ENCODE data around the gene PTGES3L. TPM values are rescaled to one million over a fixed set of nuclear protein-coding genes. Genes with fewer than 3 reads are reported as not detected.

Gene PTGES3L
- total RNA-seq, 1 donor from 2014 or later, result 2.0 TPM

GRCh38 chr17:42989726-42990652, 10.1 kb upstream of the PTGES3L start:
- no peaks in the 10 kb centered on the region for H3K9me3 Mint-ChIP-seq
- no peaks in the 10 kb centered on the region for H3K27me3 Mint-ChIP-seq
- H3K4me1 Mint-ChIP-seq, result peaks cover 42% of the 10 kb centered on the region
- ATAC-seq (ENCODE audit: low read depth) (no peak), DNase-seq (no peak)
- no peak overlapping the region for H3K4me3 Mint-ChIP-seq
- TF ChIP-seq CTCF (IDR thresholded peaks at IDR 0.05), result no peak
- ChIA-PET POLR2A (interaction anchor here (0.6 to 6.8 kb wide), 2 partner anchors 8 to 166 kb away, joined by 4 to 124 read pairs; partner anchors contain the start of gene RPL27), CTCF (no interaction called here)
- intact Hi-C loops (cut with micrococcal nuclease), result loop anchor here (10.0 kb wide), 1 partner anchor 245 kb away; the partner anchor contains the start of gene EZH1
- H3K27ac Mint-ChIP-seq, result peak overlapping the region; percentile 32
- H3K36me3 Mint-ChIP-seq (ENCODE audit: low read depth), result peaks cover 82% of the 10 kb centered on the region

- no peaks in the 10 kb centered on the region for H3K9me3 Mint-ChIP-seq
- TF ChIP-seq CTCF (IDR thresholded peaks at IDR 0.05), result no peak
- no peaks in the 10 kb centered on the region for H3K27me3 Mint-ChIP-seq
- ChIA-PET CTCF (no interaction called here), POLR2A (interaction anchor here (0.6 to 6.8 kb wide), 2 partner anchors 8 to 166 kb away, joined by 4 to 124 read pairs; partner anchors contain the start of gene RPL27)
- H3K4me1 Mint-ChIP-seq, result peaks cover 51% of the 10 kb centered on the region
- ATAC-seq (ENCODE audit: low read depth), result no peak
- intact Hi-C loops (cut with micrococcal nuclease), result loop anchor here (10.0 kb wide), 1 partner anchor 244 kb away; the partner anchor contains the start of gene EZH1
- no peak overlapping the region for H3K27ac Mint-ChIP-seq
- H3K4me3 Mint-ChIP-seq, result no peak overlapping the region
- DNase-seq, result no peak
- H3K36me3 Mint-ChIP-seq (ENCODE audit: low read depth), result peaks cover 75% of the 10 kb centered on the region
Measured at GRCh38 chr17:42989141-42989540, 9.3 kb upstream of the PTGES3L start.

- CTCF ChIA-PET, result interaction anchor here (1.3 to 2.1 kb wide), 2 partner anchors 11 to 13 kb away, joined by 3 to 19 read pairs; partner anchors contain the start of gene RPL27
- Mint-ChIP-seq H3K4me3 (peak overlapping the region; percentile 78), H3K27me3 (no peaks in the 10 kb centered on the region), H3K9me3 (no peaks in the 10 kb centered on the region), H3K4me1 (peaks cover 69% of the 10 kb centered on the region), H3K27ac (peak overlapping the region; percentile 91), H3K36me3 (ENCODE audit: low read depth) (peaks cover 61% of the 10 kb centered on the region)
- DNase-seq, result no peak
- POLR2A ChIA-PET, result interaction anchor here (0.5 to 6.8 kb wide), 24 partner anchors 12 to 1724 kb away, joined by 3 to 124 read pairs (median 6); partner anchors contain the start of genes AARSD1, BECN1, DBF4B and DHX8
- intact Hi-C loops (cut with micrococcal nuclease), result loop anchor here (1.0 to 10.0 kb wide), 3 partner anchors 13 to 240 kb away; partner anchors contain the start of genes AARSD1, EZH1 and RPL27
- ATAC-seq (ENCODE audit: low read depth), result peak; percentile 72
- no peak for TF ChIP-seq CTCF (IDR thresholded peaks at IDR 0.05)
Measured at GRCh38 chr17:42985225-42985624, 5.3 kb upstream of the PTGES3L start.

GRCh38 chr17:42982266-42982665, 2.4 kb upstream of the PTGES3L start:
- H3K27ac Mint-ChIP-seq, result peak overlapping the region; percentile 12
- CTCF ChIA-PET, result no interaction called here
- intact Hi-C loops (cut with micrococcal nuclease), result loop anchor here (5.0 to 10.0 kb wide), 2 partner anchors 150 to 237 kb away; partner anchors contain the start of genes EZH1 and PSME3
- DNase-seq, result no peak
- peaks cover 66% of the 10 kb centered on the region for H3K4me1 Mint-ChIP-seq
- POLR2A ChIA-PET, result interaction anchor here (0.6 to 3.4 kb wide), 6 partner anchors 16 to 1317 kb away, joined by 3 to 37 read pairs (median 4); partner anchors contain the start of genes AARSD1, BECN1 and RPL27
- no peak for TF ChIP-seq CTCF (IDR thresholded peaks at IDR 0.05)
- no peaks in the 10 kb centered on the region for H3K27me3 Mint-ChIP-seq
- peak overlapping the region; percentile 98 for H3K4me3 Mint-ChIP-seq
- peaks cover 32% of the 10 kb centered on the region for H3K36me3 Mint-ChIP-seq (ENCODE audit: low read depth)
- no peaks in the 10 kb centered on the region for H3K9me3 Mint-ChIP-seq
- no peak for ATAC-seq (ENCODE audit: low read depth)
